CD4-positive, alpha-beta T cell treated with Interferon gamma for 1 hour (primary cell): ENCODE results near the gene ACAP3.
"Not testable (repeated sequence)": the region's sequence is repeated elsewhere in the genome, so short reads cannot be mapped to it uniquely, and the experiment has no call there.

ENCODE experiments used
- DNase-seq: peaks from one replicate; pipeline ENCODE4 v3.0.0-alpha.2; 2020

Gene ACAP3

DNA sequence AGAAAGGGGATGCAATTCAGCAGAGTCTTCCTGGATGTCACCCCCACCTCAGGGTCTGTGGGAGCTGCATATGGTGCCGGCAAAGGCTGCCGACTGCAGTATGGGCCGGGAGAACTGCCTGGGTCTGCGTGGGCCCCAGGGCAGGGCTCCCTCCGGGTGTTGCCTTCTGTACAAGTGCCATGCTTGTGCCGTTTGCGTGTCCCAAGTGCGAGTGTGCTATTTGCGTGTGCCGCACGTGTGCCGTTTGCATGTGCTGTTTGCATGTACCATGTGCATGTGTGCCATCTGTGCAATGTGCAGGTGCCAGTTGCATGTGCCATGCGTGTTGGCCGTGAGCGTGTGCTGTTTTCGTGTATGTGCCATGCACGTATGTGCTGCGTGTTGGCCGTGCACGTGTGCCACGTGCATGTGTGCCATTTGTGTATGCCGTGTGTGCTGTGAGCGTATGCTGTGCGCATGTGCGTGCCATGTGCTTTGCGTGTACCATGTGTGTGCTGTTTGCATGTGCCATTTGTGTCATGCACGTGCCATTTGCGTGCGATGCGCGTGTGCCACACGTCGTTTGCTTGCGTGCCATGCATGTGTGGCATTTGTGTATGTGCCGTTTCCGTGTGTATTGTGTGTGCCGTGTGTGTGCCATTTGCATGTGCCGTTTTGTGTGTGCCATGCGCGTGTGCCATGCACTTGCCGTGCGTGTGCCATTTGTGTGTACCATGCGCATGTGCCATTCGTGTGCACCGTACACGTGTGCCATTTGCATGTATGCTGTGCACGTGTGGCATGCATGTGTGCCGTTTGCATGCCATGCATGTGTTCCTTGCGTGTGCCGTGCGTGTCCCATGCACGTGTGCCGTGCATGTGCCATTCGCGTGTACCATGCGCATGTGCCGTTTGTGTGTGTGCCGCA lies 21.8 kb upstream of the ACAP3 start:
- DNase-seq = no peak

DNA sequence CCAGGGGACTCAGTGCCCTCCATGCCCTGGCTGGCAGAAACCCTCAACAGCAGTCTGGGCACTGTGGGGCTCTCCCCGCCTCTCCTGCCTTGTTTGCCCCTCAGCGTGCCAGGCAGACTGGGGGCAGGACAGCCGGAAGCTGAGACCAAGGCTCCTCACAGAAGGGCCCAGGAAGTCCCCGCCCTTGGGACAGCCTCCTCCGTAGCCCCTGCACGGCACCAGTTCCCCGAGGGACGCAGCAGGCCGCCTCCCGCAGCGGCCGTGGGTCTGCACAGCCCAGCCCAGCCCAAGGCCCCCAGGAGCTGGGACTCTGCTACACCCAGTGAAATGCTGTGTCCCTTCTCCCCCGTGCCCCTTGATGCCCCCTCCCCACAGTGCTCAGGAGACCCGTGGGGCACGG lies 20.5 kb upstream of the ACAP3 start:
- no peak for DNase-seq

DNA sequence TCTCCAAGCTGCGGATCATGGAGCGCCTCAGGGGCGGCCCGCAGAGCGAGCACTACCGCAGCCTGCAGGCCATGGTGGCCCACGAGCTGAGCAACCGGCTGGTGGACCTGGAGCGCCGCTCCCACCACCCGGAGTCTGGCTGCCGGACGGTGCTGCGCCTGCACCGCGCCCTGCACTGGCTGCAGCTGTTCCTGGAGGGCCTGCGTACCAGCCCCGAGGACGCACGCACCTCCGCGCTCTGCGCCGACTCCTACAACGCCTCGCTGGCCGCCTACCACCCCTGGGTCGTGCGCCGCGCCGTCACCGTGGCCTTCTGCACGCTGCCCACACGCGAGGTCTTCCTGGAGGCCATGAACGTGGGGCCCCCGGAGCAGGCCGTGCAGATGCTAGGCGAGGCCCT lies 19.6 kb upstream of the ACAP3 start:
- DNase-seq = no peak

DNA sequence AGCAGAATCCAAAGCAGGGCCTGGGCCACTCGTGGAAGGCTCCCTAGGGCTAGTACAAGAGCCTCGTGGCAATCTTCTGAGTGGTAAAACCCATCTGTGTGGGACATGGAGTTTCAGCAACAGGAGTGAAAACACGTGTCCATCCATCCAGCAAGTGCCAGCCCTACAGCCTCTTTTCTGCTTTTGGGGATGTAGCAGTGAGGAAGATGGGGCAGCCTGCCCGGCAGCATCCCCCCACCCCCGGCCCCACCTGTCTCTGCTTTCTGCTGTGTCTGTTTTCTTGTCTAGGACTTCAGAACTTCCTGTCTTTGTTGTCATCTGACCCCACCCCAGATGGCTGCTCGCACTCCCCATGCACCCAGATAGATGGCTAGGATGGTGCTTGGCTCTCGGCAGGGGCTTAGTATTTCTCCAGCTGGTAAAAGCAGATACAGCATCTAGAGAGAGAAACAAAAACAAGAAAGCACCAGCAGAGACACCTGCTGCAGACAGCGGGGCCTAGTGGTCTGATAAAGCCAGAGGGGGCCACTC lies 18.4 kb upstream of the ACAP3 start:
- no peak for DNase-seq

DNA sequence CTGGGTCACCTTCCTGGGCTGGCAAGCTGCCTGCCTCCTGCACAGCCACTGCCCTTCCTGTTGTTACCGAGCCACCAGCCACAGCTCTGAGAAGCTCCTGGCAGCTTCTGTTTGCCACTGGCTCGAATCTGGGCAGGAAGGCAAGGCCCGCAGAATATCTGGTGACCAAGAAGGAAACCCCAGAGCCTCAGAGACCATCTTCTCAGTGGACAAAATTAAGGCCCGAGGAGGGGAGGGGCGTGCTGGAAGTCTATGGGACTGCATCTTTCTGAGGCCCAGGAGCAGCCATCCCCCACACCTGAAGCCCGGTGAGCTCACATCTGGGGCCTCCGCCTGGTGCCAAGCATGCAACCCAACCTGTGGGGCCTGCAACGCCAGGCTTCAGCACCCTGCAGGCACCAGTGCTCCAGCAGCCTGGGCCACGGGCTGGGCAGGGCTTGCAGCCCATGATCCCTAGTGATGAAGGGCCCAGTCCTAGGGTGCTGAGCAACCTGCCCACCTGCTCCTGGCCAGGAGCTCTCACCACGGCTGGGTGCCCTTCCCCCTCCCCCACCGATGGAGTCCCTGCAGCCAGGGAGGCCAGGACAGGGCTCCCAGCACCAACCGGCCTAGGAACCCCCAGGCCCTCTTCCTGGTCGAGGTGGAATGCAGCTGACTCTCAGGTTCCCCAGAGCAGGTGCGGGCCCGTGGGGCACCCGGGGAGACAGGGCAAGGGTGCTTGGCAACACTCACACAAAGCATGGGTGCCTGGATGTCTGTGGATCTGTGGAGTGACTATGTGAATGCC lies 17.8 kb upstream of the ACAP3 start:
- no peak for DNase-seq

DNA sequence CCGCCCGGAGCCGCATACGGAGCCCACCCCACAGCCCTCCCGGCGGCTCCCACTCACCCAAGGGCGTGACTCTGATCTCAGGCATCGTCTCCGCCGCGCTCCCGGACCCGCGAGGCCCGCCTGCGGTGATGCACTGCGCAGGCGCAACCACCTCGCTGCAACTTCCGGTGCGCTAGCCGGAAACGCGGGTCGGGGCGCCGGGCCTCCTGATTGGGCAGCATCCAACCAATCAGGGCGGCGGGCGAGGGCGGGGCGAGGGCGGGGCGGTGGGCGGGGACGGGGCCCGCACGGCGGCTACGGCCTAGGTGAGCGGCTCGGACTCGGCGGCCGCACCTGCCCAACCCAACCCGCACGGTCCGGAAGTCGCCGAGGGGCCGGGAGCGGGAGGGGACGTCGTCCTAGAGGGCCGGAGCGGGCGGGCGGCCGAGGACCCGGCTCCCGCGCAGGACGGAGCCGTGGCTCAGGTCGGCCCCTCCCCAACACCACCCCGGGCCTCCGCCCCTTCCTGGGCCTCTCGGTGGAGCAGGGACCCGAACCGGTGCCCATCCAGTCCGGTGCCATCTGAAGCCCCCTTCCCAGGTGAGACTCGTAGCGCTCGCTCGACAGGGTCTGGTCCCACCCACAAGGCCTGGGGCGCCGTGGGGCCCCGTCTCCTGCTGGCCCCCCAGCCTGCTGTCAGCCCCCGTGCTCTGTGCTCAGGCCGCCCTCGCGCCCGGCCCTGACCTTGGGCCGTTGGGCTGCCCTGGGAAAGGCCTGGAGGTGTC lies 17.0 kb upstream of the ACAP3 start, which contains the start of the genes CPTP and INTS11:
Gene CPTP (plus strand): TSS at position 279 of the 764 bp plus-strand sequence. CDS start 2,109 bp downstream, outside the sequence.
Gene INTS11 (minus strand): TSS at position 137 of the 764 bp plus-strand sequence. CDS start 52 bp downstream, at position 85.
- DNase-seq = peak; percentile 95

DNA sequence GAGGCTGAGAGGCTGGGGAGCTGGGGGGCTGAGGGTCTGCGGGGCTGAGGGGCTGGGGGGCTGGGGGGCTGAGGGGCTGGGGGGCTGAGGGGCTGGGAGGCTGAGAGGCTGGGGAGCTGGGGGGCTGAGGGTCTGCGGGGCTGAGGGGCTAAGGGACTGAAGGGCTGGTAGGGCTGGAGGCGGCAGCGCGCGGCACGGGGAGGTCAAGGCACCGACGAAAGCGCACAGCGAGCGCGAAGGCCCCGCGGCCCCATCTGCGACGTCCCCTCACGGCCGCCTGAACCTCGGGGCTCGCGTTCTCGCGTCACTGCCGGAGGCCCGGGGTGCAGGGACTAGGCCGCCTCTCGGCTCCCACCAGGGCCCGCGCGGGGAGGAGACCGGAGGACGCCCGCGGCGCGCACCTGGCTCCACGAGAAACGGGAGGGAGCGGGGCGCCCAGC lies 16.4 kb upstream of the ACAP3 start:
- DNase-seq = no peak

DNA sequence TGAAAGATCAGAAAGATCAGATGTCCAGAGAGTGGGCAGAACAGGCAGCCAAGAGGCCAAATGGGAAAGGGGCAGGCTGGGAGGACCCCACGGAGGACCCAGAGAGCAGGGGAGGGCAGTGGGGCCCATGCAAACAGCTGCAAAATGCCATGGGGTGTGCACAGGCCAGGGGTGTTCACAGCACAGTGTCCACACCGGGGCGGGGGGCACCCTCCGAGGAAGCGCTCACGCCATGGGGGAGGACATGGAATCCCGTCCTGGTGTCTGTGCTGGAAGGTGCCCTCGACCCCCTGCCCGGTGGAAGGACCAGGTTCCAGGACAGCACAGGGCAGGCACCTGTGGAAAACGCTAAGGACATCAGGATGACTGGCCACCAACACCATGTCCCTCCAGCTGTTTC lies 15.2 kb upstream of the ACAP3 start:
- DNase-seq = no peak

DNA sequence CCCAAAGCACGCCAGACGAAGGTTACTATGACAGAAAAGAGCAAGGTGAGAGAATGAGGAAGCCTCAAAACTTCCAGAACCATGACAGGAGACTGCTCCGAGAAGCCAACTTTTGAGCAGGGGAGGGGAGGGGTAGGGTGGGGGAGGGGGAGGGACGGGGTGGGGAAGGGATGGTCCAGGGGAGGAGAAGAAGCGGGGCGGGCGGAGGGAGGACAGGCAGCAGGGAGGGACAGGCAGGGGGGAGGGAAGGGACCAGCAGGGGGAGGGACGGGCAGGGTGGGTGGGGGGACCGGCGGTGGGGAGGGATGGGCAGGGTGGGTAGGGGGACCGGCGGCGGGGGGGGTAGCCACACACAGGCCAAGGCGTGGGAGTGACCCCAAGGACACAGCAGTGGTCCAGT lies 14.7 kb upstream of the ACAP3 start:
- no peak for DNase-seq

DNA sequence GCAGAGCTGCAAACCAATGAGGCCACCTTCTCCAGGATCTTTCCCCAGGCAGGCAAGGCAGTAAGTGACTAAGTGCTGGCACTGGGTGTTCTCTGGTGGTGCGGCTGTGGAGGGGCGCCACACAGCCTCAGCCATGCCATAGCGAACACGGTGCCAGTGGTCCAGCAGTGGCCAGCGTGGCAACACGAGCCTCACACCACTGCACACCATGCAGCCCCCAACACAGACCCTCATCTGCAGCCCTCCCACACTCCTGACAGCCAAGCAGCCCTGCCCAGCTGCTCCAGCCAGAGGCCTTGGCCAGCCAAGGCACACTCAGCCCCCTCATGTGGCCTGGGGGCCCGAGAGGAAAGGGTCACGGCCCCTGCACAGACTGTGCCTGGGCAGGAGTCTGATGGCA lies 13.7 kb upstream of the ACAP3 start:
- DNase-seq = no peak

DNA sequence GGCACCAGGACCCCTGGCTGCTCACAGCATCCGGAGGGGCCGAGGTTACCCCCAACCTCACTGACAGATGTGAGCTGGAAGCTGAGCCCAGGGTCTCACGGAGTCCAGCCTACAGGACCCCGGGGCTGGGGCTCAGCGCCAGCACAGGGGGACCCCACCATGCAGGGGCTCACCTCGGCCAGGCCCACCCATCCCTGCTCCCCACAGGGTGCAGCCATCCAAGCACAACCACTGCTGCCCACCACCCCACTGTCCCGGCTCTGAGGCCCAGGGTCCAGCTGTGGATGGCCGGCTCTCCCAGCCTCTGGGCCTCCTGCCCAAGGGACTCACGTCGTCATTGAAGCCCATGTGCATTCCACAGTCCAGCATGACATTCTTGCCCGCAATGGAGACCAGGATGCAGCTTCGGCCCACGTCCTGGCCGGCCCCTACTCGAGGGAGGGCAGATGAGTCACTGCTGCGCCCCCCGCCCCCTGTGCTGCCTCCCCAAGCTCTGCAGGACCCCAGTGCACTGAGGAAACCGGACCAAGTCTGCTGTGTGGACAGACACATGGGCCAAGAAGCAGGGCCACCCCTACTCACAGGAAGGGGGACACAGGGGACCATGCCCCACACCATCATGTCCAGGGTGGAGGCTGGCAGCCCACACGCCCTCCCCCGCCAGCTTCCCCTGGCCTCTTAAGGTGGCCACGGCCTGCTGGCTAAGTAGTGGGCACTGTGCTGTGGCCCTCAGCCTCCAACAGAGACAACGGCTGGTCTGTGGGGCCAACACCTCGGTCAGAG lies 13.1 kb upstream of the ACAP3 start:
- DNase-seq = no peak

DNA sequence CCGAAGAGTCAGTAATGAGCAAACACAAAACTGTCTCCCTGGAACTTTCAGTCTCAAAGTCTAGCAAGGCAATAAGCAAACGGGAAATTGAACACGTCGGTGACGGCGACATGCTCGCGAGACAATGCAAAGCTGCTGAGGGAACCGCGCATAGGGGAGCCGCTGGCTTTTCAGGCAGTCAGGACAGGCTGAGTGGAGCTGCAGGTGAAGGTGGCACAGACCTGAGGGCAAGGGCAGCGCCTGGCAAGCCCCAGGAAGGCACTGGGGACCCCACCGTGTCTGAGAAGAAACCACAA lies 11.9 kb upstream of the ACAP3 start:
- DNase-seq = no peak

DNA sequence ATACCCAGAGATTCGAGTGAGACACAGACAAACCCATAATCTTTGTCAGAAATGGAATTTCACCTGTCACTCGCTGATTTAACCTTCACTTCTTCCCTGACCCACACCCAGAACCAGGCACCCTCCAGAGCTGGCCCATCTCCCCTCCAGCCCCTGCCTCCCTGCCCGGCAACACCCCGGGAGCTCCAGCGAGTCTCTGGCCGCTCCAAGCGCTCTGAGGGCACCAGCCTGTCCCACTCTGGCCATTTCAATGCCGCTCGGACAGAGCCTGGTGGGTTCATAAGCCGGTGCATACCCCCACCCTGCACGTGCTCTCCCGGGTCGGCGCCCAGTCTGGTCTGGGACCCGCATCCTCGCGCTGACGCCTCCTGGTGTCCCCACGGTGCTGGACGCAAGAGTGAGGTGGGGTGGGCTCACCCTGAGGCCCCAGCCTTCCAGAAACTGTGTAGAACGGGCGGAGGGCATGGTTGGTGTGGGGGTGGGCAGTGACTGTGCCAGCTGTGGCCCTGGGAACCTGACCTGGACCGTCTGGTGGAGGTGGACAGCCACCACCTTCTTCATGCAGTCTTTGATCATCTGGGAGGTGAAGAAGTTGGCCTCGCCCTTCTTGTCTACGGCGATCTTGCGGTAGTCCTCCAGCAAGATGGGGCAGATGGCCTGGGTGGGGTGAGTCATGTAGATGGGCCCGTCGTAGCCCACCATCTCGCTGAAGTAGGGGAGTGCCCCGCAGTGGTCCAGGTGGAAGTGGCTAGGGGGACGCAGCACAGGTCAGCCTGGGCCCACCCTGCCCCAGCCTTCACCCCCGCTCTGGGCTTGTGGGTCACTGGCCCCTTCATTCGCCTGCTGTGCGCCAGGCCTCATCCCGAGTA lies 11.3 kb upstream of the ACAP3 start:
- DNase-seq = no peak

DNA sequence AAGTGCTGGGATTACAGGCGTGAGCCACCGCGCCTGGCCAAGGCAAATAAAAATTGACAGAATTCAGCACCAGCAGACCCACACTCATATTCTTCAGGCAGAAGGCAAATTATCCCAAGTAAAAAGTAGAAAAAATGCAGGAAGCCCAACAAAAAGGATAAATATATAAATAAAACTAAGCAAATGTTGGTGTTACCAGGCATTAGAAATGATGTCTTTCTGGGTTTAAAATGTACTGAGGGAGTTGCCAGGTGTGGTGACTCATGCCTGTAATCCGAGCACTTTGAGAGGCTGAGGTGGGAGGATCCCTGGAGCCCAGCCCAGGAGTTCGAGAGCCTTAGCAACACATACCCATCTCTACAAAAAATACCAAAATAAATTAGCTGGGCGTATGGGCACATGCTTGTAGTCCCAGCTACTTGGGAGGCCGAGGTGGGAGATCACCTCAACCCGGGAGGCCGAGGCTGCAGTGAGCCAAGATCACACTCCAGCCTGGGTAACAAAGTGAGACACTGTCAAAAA lies 10.5 kb upstream of the ACAP3 start:
- no peak for DNase-seq

DNA sequence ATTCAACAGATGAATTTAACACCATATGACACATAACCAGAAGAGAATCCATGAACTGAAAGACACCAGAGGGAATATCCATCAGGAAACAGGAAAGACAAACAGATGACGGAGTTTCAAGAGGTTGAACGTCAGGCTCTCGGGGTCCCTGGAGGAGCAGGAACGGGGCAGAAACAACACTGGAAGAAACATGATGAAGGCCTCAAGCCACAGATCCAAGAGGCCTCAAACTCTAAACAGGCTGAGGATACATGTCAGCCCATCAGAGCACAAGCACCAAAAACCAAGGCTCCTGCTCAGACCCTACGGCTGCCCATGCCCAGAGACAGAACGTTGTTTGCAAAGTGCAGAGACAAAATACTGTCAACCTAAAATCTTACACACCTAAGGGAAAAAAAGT lies 9.7 kb upstream of the ACAP3 start:
- DNase-seq = no peak

DNA sequence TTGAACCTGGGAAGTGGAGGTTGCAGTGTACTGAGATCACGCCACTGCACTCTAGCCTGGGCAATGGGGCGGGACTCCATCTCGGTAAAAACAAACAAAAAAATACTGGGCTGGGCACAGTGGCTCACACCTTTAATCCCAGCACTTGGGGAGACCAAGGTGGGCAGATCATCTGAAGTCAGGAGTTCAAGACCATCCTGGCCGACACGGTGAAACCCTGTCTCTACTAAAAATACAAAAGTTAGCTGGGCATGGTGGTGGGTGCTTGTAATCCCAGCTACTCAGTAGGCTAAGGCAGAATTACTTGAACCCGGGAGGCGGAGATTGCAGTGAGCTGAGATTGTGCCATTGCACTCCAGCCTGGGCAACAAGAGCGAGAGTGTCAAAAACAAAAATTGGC lies 8.5 kb upstream of the ACAP3 start:
- not testable (repeated sequence) for DNase-seq

DNA sequence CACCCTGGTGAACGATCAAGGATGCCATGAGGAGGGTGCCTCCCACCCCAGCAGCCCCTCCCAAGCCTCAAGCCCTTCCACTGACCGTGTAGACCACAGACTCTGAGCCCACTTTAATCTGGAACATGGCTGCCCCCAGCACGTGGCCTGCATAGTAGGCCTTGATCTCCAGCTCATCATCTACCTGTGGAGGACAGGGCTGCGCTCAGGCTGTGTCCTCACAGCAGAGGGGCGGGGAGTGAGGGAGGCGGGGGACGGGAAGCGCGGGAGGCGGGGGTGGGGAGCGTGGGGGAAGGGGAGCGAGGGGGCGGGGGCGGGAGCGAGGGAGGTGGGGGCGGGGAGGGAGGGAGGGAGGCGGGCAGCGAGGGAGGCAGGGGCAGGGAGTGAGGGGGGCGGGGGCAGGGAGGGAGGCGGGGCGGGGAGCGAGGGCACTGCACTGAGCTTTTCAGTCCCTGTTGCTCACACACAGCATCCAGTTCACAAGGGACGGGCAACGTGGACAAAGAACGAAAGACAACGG lies 7.8 kb upstream of the ACAP3 start:
- DNase-seq = no peak

DNA sequence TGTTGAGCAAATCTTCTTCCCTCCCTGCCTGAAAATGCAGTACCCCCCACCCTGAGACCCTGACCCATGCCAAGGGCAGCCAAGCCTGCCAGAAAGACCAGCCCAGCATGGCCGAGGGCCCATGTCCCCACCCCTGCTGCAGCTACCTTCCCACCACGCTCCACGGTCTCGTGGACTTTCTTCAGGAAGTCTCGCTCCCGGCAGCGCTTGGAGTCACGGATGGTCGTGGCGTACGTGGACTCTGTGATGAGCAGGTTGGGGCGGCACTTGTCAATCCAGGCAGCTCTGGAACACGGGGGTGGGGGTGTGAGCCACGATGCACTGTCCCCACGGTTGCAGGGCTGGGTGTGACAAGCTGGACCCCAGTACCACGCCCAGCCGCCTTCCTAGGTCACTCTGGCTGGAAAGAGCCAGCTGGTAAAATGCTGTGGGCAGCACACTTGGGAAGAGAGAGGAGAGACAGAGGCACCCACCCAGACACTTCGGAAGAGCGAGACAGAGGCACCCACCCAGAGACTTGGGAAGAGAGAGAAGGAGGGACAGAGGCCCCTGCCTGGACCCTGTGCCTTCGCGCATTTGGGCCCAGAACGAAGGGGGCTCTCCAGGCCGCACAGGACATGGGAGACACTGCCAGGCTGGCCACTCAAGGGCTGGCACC lies 7.1 kb upstream of the ACAP3 start:
- no peak for DNase-seq

DNA sequence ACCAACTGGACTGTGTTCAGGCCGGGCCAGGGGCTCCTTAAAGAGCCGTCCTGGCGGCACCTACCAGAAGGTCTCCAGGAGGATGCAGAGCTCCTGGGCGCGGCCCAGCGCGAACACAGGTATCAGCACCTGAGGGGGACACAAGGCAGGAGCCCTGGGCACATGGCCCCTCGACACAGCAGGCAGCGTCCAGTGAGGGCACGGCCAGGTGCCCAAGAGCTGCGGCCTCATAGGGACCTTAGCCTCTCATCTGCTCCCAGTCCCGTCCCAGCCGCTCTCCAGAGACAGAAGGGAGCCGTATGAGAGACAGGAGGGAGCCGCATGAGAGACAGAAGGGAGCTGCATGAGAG lies 6.5 kb upstream of the ACAP3 start:
- DNase-seq = no peak
